ENCODE measurements around the gene SMAD6.

SMAD6 gene

GRCh38 chr15:66702035-66702786 is at the start of gene SMAD6:
SMAD6 (plus strand) TSS chr15:66702236; CDS start chr15:66703259, 1,023 bp downstream.
- peak; percentile 96 for DNase-seq

GRCh38 chr15:66652806-66653205 is 49.2 kb upstream of the SMAD6 start:
- no peak for DNase-seq

GRCh38 chr15:66653398-66653797 is 48.6 kb upstream of the SMAD6 start:
- no peak for DNase-seq

GRCh38 chr15:66653852-66654251 is 48.2 kb upstream of the SMAD6 start:
- no peak for DNase-seq

- DNase-seq, result no peak
Observed at GRCh38 chr15:66654361-66654738, 47.7 kb upstream of the SMAD6 start.

GRCh38 chr15:66654739-66655375 is 47.2 kb upstream of the SMAD6 start:
- no peak for DNase-seq

GRCh38 chr15:66655511-66655910 is 46.5 kb upstream of the SMAD6 start:
- DNase-seq, result no peak

GRCh38 chr15:66655997-66656396 is 46.0 kb upstream of the SMAD6 start:
- no peak for DNase-seq

GRCh38 chr15:66657185-66658020 is 44.6 kb upstream of the SMAD6 start:
- no peak for DNase-seq

GRCh38 chr15:66658044-66658443 is 44.0 kb upstream of the SMAD6 start:
- DNase-seq, result no peak

GRCh38 chr15:66658855-66659254 is 43.2 kb upstream of the SMAD6 start:
- no peak for DNase-seq

- DNase-seq, result no peak
Observed at GRCh38 chr15:66659384-66659783, 42.7 kb upstream of the SMAD6 start.

- DNase-seq, result no peak
Observed at GRCh38 chr15:66661432-66662096, 40.5 kb upstream of the SMAD6 start.

- no peak for DNase-seq
Observed at GRCh38 chr15:66662522-66662921, 39.5 kb upstream of the SMAD6 start.

GRCh38 chr15:66663664-66664063 is 38.4 kb upstream of the SMAD6 start:
- DNase-seq, result no peak

GRCh38 chr15:66670175-66670574 is 31.9 kb upstream of the SMAD6 start:
- DNase-seq, result no peak

GRCh38 chr15:66670762-66671580 is 31.1 kb upstream of the SMAD6 start:
- DNase-seq, result peak; percentile 48

- DNase-seq, result no peak
Observed at GRCh38 chr15:66672867-66673266, 29.2 kb upstream of the SMAD6 start.

- no peak for DNase-seq
Observed at GRCh38 chr15:66673410-66674322, 28.4 kb upstream of the SMAD6 start.

GRCh38 chr15:66674756-66675155 is 27.3 kb upstream of the SMAD6 start:
- DNase-seq, result no peak

- DNase-seq, result no peak
Observed at GRCh38 chr15:66675446-66675845, 26.6 kb upstream of the SMAD6 start.
